HG02943 (cell line): Measurements from ENCODE around the gene SYTL4.
"Not testable (repeated sequence)": the region's sequence is repeated elsewhere in the genome, so short reads cannot be mapped to it uniquely, and the experiment has no call there.

Experiments
- ATAC-seq: cut with Tn5 transposase; IDR thresholded peaks from one replicate; pipeline ENCODE4 v1.9.1; 2021; ENCODE audit warnings: mild to moderate bottlenecking, low read depth, moderate library complexity; ENCODE audit not compliant: unreplicated experiment

The SYTL4 gene

DNA sequence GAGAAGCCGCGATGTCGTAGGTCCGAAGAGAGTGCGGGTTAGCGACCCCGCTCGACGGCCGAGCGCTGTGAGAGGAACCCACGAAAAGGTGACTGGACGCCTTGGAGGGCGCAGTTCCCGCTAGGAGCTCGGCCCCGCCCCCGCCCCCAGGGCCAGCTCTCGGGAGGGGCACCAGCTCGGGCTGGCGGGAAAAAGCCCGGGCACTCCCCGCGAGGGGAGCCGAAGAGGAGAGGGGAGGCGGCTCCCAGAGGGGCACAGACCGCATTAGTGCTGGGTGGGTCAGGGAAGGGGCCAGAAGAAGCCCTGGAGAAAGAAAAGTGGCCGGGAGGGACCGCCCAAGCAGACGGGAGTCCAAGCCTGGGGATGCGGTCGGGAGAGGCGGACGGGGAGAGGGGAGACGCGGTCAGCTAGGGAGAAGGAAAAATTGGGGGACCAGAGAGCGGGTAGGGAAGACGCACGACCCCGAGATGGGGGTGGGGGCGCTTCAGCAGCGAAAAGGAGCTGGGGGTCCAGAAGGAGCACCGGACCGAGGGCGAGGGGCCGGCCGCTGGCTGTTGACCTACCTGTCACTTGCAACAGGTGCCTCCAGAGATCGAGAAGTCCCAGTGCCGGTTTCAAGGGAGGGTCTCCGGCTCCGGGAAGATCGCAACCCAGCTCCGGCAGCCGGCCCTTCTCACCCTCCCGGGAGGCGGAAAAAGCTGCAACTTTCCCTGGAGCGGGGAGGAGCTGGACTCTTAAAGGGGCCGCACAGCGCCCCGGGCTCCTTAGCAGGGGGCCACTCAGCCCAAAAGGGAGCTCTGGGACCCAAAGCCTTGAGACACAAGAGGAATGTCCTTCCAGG lies at the start of gene SYTL4:
Gene SYTL4, minus strand, starts transcription at position 681 of the 841 bp plus-strand sequence. CDS start 30,084 bp downstream, outside the sequence.
- no peak for ATAC-seq

DNA sequence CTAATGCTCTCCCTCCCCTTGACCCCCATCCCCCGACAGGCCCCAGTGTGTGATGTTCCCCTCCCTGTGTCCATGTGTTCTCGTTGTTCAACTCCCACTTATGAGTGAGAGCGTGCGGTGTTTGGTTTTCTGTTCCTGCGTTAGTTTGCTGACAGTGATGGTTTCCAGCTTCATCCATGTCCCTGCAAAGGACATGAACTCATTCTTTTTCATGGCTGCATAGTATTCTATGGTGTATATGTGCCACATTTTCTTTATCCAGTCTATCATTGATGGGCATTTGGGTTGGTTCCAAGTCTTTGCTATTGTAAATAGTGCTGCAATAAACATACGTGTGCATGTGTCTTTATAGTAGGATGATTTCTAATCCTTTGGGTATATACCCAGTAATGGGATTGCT lies 37.5 kb upstream of the SYTL4 start:
- ATAC-seq, result not testable (repeated sequence)

DNA sequence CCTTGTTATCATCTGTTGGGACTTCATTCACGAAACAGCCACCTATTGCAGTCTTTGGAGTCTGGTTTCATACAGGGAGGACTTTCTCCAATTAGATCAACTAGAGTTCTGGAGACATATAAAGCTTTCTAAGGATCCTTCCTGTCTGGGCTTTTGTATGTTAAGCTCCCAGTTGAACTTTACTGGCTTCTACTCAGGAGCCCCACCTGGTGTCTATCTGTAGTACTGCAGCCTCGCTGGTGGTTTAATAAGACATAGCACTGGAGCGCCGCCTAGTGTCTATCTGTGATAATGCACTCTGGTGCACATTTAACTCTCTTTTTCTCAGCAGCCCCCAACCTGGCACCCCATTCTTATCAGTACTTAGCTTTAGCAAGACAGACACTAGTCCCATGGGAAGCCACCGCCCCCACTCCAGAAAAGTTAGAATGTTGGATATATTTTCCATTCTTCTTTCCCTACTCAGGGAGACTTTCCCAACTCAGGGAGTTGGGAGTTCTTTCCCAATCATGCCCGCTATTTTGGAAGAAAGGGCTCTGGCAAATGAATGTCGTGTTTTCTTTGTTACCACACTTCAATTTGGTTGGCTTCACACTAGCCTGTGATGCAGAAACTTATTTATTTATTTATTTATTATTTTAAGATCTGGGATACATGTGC lies 36.9 kb upstream of the SYTL4 start:
- ATAC-seq, result no peak

DNA sequence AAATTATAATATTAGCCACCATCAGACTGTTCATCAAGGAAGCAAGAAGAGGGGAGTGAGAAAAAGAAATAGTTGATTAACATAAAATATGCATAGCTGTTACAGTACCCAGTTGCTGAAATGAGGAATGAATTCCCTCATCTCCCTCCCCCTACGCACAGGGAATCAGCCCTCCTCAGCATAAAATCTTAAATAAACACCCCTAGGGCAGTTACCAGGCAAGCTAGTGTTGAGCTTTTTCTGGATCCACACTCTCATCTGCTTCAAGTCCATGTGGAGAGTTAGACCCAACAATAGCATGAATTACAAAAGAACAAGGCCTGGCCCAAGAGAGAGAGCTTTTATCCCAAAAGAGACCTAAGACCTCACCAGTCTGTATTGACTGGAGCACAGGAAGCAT lies 19.0 kb upstream of the SYTL4 start:
- no peak for ATAC-seq

DNA sequence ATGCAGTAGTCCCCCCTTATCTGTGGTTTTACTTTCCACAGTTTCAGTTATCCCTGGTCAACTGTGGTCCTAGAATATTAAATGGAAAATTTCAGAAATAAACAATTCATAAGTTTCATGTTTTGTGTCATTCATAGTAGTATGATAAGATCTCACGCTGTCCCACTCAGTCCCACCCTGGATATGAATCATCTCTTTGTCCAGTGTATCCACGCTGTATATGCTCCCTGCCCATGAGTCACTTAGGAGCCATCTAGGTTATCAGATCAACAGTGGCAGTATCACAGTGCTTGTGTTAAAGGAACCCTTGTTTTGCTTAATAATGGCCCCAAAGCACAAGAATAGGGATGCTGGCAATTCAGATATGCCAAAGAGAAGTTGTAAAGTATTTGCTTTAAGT lies 16.2 kb upstream of the SYTL4 start:
- ATAC-seq, result no peak

DNA sequence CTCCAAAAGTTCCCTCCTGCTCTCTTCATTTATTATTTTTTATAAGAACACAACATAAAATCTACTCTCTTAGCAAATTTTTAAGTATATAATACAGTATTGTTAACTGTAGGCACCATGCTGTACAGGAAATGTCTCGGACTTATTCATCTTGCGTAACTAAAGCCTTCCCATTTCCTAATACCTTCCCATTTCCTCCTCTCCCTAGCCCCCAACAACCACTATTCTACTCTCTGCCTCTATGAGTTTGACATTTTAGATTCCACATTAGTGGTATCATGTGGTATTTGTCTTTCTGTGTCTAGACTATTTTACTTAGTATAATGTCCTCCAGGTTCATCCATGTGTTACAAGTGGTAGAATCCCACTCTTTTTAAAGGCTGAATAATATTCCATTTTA lies 15.8 kb upstream of the SYTL4 start:
- no peak for ATAC-seq

DNA sequence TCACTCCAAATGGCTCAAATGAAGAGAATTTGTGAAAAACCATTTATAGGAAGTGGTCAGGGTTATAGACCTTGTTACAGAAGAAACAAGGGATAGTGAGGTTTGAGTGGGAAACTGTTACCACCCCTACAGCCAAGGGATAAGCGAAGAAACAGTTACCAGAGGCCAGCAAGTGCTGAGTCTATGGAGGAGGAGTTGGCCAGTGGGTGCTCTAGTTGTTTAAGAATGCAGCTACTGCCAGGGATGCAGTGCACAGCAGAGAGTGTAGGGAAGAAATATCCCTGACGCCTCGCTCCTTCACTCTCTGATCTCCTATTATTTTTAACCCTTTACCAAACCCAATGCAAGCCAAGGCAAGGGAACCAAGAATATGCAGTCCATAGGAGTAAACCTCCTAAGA lies 15.2 kb upstream of the SYTL4 start:
- ATAC-seq, result no peak

DNA sequence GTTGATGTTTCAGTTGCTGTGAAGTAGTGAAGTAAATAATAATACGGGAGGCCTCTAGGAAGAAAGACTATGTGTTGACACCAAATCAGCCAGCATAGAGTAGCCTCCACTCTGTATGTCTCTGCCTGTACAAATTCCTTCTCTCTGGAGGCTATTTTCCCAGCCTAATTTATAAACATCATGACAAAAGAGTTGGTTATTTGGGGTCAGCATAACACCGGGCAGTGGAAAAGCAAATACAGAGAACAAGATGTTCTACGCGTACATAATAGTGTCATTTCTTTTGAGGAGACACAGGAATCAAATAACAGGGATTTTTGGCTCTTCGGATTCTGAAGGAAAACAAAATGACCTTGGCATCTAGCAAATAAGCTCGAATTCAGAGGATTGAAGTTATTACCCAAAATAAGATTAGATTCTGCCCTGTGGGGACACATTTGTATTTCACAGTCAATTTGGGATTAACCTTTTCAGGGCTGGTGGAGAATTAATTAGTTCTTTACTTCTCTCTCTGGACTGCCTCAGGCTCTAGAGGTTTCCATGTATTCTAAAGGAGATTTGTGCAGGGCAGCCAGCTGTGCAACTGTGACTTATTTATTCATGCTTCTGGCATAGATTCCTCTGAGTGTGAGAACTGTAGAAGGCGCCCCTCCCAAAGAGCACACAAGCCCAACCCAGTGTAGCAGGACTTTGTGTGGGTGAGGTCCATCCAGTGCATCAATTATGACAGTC lies 14.1 kb upstream of the SYTL4 start:
- no peak for ATAC-seq

DNA sequence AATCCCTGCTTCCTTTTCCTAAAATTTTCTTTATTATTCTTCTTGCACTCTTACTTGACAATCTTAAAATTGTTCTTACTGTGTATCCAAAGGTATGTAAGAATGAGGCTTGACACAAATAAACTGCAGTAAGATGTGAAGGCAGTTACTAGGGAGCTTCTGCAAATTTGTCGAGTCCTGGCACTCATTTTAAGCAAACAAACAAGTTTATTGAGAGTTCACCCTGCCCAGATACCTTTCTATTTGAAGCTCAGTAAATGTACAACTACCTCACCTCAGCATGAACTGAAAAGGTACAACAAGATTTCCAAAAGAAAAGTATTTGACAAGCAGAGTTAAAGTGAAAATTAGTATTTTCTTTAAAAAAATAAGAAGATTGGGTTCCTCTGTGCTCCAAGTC lies 13.3 kb upstream of the SYTL4 start:
- ATAC-seq, result no peak

DNA sequence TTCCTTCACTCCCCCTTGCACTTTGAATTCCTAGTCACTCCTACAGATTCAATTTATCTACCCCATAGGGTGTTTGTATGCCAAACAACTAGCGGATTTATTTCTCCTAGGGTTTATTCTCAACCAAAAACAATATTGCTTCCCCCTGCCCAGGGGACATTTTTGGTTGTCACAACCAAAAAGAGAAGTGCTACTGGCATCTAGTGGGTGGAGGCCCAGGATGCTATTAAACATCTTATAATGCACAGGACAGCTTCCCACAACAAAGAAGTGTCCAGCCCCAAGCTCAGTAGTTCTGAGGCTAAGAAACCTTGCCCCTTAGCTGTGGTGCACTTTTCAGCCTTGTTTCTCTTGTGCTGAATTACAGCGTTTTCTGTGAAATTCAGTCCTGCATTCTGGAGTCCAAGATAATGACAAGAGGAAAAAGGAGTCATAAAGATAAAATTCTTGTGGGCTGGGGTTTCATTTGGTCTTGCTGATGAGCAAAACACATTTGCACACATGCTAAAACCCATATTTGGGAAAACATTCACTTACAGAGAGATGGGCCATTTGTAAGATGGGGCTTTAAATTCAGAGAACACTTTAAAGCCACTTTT lies 11.2 kb upstream of the SYTL4 start:
- ATAC-seq, result no peak

DNA sequence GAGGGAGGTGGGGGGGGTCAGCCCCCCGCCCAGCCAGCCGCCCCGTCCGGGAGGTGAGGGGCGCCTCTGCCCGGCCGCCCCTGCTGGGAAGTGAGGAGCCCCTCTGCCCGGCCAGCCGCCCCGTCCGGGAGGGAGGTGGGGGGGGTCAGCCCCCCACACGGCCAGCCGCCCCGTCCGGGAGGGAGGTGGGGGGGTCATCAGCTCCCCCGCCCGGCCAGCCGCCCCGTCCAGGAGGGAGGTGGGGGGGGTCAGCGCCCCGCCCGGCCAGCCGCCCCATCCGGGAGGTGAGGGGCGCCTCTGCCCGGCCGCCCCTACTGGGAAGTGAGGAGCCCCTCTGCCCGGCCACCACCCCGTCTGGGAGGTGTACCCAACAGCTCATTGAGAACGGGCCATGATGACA lies 7.9 kb downstream of the SYTL4 start:
- not testable (repeated sequence) for ATAC-seq

DNA sequence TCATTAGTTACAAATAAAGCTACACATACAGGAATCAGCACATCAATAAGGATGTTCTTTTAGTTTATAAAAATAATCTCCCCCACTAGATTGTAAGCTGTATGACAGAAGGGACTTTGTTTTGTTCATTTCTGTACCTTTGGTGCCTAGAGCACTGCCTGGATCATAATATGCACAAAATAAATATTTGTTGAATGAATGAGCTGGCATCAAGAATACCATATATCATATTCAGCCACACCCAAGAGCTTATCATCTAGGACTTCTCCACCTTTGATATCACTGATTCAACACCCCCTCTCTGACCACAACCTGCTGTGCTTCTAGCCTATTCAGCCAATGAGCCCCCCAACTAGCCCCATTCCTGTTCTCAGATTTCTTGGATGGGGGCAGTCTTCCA lies 10.6 kb downstream of the SYTL4 start:
- ATAC-seq, result no peak

DNA sequence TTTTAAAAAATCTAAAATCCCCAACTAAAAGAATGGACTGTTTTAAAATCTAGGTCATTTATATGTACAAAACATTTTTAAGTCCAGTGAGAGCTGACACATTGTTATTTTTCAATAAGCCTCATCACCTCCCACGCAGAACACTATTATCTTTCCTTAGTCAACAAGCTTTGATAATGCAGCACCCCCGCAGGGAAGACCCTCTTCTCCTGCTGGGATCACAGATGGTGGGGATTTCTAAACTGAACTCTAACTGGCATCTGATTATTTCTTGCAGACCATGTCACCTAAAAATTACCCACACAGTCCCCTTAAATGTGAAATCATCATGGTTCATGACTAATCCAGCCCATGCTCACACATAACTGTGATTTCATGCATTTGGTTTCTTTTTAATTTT lies 11.6 kb downstream of the SYTL4 start:
- ATAC-seq, result no peak

DNA sequence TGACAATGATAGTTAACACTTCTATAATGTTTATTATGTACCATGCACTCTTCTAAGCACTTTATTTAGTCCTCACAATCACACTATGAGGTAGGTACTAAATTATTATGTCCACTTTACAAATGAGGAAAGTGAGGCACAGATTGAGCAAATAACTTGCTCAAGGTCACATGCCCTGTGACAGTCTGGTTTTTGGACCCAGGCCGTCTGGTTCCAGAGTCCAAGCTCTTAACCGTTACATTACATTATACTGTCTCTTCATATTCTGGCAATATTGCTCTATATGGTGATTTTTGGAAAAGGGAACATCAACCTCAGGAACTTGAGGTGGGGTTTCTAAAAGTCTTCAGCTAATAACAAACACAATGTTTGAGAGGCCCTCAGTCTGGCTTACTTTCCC lies 12.8 kb downstream of the SYTL4 start:
- ATAC-seq, result no peak

DNA sequence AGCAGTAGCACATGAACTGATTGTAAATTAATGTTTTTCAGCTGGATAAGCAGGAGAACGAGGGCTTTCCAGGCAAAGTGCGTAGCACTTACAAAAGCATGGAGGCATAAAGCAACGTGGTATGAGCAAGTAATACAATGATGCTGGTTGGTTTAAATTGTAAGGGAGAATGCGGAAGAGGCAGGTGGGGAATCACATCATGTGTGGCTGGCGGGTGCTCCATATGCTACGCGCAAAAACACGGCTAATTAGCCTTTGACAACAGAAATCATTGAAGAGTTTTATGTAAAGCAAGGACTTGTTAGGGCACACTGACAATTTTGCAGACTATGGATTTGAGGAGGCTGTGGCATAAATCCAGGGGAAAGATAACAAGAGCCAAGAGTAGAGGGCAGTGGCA lies 14.6 kb downstream of the SYTL4 start:
- no peak for ATAC-seq

DNA sequence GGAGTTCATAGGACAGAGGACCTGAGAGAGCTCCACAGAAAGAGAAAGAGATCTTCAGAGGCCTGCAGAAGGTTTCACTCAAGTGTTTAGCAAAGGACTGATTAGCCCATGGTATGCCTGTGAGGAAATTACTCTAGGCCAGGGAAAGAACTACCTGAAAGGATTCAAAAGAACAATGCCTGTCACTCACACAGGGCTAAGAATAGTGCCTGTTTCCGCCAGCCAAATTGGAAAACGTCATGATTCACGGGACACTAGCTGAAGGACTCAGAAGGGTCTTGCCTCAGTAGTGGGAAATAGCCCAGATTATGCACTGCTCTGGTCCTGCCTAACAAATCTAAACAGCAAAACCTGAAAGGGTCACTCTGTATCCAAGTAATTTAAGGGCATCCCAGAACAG lies 21.1 kb downstream of the SYTL4 start:
- ATAC-seq, result no peak

DNA sequence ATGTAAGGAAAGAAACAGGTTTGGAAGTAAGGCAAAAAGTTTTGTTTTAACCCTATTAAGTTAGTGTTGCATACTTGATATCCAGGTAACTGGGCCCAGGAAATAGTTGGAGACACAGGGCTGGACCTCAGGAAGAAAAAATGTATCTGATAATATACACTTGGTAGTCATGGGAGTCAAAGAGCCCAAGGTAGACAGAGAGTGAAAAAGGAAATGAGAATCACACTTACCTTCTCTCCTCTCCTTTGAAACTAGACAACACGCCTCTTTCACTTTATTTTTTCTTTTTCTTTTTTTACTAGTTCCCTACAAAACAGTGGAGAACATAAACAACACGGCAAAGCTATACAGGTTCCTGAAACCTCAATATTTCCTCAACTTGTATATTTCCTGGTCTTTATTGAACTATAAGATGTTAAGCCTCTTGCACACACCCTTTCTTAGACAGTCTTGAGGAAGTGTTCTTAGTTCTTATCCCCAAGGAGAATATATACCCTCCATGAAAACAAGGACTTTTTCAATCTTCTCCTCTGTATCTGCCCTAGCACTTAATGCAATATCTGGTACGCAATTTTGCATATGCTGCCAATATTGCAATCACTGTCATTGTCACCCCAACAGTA lies 27.2 kb downstream of the SYTL4 start:
- no peak for ATAC-seq

DNA sequence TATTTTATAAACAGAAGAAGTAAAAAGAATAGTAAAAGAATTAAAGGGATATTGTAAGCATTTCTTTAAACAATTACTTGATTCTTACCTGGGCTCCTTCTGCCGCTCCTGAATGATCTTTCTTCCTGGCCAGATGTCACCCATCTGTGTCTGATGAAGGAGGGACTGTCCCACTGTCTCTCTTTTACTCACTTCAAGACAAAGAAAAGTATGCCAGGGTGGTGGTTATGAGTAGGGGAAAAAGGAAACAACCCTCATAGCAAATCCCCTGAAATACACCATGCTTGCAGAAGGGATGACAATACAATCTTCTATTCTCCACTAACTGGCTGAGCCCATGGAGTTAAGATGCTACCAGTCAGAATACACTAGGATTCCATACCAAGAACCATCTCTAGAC lies 31.1 kb downstream of the SYTL4 start:
- ATAC-seq, result no peak

DNA sequence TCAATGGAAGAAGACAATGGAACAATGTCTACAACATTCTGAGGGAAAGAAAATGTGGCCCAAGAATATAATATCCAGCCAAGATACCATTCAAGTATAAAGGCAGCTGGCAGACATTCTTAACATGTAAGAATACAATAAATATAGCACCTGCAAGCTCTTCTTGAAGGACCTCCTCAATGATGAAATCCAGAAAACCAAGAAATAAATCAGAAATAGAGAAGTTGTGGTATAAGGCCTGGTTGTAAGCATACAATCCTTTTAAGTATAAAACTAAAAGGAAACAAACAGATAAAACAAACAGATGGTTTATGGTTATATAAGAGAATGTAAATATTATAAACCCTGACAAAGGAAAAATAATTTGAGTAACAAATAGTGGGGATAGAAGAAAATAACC lies 33.4 kb downstream of the SYTL4 start:
- ATAC-seq, result no peak

DNA sequence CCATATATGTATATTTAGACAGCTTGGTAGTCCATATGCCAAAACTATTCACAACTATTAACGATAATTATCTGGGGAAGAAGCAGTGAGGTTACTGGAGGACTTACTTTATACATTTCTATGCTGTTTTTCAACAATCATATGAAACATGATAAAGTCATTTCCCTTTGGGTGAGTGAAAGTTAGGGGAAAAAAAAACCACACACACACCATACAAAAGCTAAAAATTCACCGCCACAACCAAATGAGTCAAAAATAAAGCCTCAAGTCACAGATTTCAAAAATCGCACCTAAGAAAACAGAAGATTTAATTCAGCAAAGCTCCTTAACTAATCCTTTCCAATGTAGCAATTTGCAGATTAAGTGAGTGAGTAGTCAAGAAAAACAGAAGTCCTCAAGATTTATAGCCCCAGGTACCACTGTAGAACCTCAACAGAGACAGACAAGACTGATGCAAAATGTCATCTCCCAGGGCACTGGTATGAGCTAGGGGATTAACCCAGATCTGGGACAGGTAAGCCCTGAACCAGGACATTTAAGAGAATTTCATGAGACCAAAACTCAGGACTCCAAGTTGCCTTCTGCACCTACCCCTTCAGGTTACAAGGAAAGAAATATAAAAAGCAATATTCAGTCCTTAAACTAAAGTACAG lies 35.1 kb downstream of the SYTL4 start:
- no peak for ATAC-seq
